HL-60 (cell line): ENCODE data around the gene SRP19.

Experiments
- DNase-seq, 2 experiments: peaks; one replicate each; pipeline ENCODE4 v3.0.0-alpha.2; 2010 to 2020; ENCODE audit warnings: low read depth in 1 of 2, low spot score in 1 of 2
- H3K27ac ChIP-seq: fragments of 250-450 bp; sonication (Bioruptor Pico); replicated peaks from 2 replicates; pipeline ENCODE4 v1.5.1; 2020; ENCODE audit warnings: mild to moderate bottlenecking, moderate library complexity
- H3K27me3 ChIP-seq: fragments of 250-450 bp; sonication (Bioruptor Pico); 2 replicates; pipeline ENCODE4 v1.5.1; 2021; ENCODE audit warnings: mild to moderate bottlenecking, moderate library complexity; ENCODE audit not compliant: insufficient read depth, poor library complexity, severe bottlenecking
- H3K4me3 ChIP-seq: replicated peaks from 2 replicates; pipeline ENCODE4 v1.5.1; 2011; ENCODE audit warnings: mild to moderate bottlenecking, control low read depth, low read length; ENCODE audit not compliant: insufficient read depth
- GABPA ChIP-seq: IDR thresholded peaks from 2 replicates; pipeline ENCODE4 v1.6.1; 2012; ENCODE audit warnings: low read depth
- POLR2AphosphoS5 ChIP-seq: IDR thresholded peaks from 2 replicates; pipeline ENCODE4 v1.6.1; 2012; ENCODE audit warnings: low read depth
- SPI1 ChIP-seq: IDR thresholded peaks from 2 replicates; pipeline ENCODE4 v1.6.1; 2012; ENCODE audit warnings: low read depth, mild to moderate bottlenecking, borderline replicate concordance
- TF ChIP-seq, protein P1 (sequence below): IDR thresholded peaks from 2 replicates; pipeline ENCODE4 v1.6.1; 2012; ENCODE audit warnings: low read depth; ENCODE audit not compliant: insufficient replicate concordance
- TF ChIP-seq, protein P2 (sequence below): IDR thresholded peaks from one replicate; pipeline ENCODE4 v1.5.1; 2011; ENCODE audit warnings: low read length, control low read depth, inconsistent platforms; ENCODE audit not compliant: insufficient read depth

Gene SRP19

DNA sequence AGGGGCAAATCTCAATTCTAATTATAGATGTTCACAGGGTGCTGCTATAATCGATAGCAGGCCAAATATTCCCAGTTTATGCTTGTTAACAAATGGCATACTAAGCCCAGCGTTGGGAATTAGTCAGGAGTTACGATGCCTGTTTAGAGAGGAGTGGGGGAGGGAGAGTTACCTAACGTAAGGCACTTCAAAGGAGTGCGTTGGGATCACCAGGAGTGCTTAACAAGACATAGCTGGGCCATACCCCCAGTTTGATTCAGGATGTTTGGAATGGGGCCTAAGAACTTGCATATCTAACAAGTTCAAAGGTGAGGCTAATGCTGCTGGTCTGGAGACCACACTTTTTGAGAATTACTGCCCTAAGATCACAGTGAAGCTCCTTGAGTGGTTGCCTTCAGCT is 14.5 kb upstream of the SRP19 start:
- TF ChIP-seq, protein P1, sequence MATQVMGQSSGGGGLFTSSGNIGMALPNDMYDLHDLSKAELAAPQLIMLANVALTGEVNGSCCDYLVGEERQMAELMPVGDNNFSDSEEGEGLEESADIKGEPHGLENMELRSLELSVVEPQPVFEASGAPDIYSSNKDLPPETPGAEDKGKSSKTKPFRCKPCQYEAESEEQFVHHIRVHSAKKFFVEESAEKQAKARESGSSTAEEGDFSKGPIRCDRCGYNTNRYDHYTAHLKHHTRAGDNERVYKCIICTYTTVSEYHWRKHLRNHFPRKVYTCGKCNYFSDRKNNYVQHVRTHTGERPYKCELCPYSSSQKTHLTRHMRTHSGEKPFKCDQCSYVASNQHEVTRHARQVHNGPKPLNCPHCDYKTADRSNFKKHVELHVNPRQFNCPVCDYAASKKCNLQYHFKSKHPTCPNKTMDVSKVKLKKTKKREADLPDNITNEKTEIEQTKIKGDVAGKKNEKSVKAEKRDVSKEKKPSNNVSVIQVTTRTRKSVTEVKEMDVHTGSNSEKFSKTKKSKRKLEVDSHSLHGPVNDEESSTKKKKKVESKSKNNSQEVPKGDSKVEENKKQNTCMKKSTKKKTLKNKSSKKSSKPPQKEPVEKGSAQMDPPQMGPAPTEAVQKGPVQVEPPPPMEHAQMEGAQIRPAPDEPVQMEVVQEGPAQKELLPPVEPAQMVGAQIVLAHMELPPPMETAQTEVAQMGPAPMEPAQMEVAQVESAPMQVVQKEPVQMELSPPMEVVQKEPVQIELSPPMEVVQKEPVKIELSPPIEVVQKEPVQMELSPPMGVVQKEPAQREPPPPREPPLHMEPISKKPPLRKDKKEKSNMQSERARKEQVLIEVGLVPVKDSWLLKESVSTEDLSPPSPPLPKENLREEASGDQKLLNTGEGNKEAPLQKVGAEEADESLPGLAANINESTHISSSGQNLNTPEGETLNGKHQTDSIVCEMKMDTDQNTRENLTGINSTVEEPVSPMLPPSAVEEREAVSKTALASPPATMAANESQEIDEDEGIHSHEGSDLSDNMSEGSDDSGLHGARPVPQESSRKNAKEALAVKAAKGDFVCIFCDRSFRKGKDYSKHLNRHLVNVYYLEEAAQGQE: no peak
- TF ChIP-seq SPI1: no peak
- no peak for TF ChIP-seq GABPA
- TF ChIP-seq POLR2AphosphoS5: no peak
- TF ChIP-seq, protein P2, sequence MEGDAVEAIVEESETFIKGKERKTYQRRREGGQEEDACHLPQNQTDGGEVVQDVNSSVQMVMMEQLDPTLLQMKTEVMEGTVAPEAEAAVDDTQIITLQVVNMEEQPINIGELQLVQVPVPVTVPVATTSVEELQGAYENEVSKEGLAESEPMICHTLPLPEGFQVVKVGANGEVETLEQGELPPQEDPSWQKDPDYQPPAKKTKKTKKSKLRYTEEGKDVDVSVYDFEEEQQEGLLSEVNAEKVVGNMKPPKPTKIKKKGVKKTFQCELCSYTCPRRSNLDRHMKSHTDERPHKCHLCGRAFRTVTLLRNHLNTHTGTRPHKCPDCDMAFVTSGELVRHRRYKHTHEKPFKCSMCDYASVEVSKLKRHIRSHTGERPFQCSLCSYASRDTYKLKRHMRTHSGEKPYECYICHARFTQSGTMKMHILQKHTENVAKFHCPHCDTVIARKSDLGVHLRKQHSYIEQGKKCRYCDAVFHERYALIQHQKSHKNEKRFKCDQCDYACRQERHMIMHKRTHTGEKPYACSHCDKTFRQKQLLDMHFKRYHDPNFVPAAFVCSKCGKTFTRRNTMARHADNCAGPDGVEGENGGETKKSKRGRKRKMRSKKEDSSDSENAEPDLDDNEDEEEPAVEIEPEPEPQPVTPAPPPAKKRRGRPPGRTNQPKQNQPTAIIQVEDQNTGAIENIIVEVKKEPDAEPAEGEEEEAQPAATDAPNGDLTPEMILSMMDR: no peak
- no peaks in the 10 kb centered on the region for H3K27me3 ChIP-seq
- DNase-seq: no peak
- no peak overlapping the region for H3K4me3 ChIP-seq
- no peak overlapping the region for H3K27ac ChIP-seq

- TF ChIP-seq GABPA: no peak
- no peak for TF ChIP-seq POLR2AphosphoS5
- TF ChIP-seq, protein P1: no peak
- TF ChIP-seq, protein P2: no peak
- TF ChIP-seq SPI1: no peak
- no peaks in the 10 kb centered on the region for H3K27me3 ChIP-seq
- no peak for DNase-seq
- no peak overlapping the region for H3K27ac ChIP-seq
- no peak overlapping the region for H3K4me3 ChIP-seq
Measured at GRCh38 chr5:112847306-112847705, 13.8 kb upstream of the SRP19 start.

DNA sequence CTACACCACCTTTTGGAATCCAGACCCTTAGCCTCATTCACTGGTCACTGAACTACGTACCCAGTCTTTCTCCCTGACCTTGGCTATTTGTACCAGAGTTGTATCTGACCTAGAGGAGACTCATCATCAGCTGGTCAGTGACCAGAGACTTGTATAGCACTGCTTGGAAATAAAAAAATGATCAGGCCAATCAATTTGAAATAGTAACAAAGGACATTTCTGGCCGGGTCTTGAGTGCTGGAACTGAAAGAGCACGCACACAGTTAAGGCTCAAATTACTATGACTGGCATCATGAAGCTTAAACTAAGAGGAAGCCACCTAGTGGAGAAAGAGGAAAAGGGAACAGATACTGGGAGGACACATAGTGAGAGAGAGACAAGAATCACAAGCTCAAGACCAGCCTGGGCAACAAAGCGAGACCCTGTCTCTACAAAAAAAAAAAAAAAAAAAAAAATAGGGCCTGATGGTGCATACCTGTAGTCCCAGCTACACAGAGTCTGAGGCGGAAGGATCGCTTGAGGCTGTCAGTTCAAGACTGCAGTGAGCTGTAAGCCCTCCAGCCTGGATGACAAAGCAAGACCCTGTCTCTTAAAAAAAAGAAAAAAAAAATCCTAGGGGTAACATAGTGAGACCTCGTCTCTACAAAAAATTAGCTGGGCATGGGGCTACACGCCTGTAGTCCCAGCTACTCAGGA is 12.8 kb upstream of the SRP19 start:
- TF ChIP-seq, protein P2: no peak
- peak; percentile 39; the same call in 1 of the 2 replicates for TF ChIP-seq SPI1
- Histone ChIP-seq H3K27me3 (no peaks in the 10 kb centered on the region), H3K27ac (no peak overlapping the region), H3K4me3 (no peak overlapping the region)
- peak; percentile 14 to 28 for DNase-seq

GRCh38 chr5:112849912-112850311 is 11.2 kb upstream of the SRP19 start:
- no peak for DNase-seq
- Histone ChIP-seq H3K4me3 (no peak overlapping the region), H3K27me3 (no peaks in the 10 kb centered on the region), H3K27ac (no peak overlapping the region)
- no peak for TF ChIP-seq SPI1
- TF ChIP-seq, protein P1: no peak
- no peak for TF ChIP-seq POLR2AphosphoS5
- no peak for TF ChIP-seq GABPA
- TF ChIP-seq, protein P2: no peak
